IMR-90 (cell line): ENCODE measurements around the gene TMEM45A. TPM values are rescaled to one million over a fixed set of nuclear protein-coding genes. Genes with fewer than 3 reads are reported as not detected.

Source experiments
- ATAC-seq: fragments of 200-7000 bp; cut with Tn5 transposase; 2 replicates; pipeline ENCODE4 v1.9.1; 2020; ENCODE audit warnings: low read depth, mild to moderate bottlenecking, moderate library complexity
- BruUV-seq: library from RNA; stranded (reverse); fragments of 400-500 nt; replicated peaks from 2 replicates; lab custom pipeline; 2021; lab: Mats Ljungman, UMichigan
- CTCF ChIA-PET: fragments of 300-600 bp; formaldehyde crosslinking; extraction: SDS; loops from one replicate; lab custom pipeline; 2021; ENCODE audit warnings: antibody characterized with exemption; lab: Yijun Ruan, JAX
- POLR2A ChIA-PET: fragments of 300-600 bp; sonication (Branson Sonifier 250); formaldehyde crosslinking; loops from one replicate; lab custom pipeline; 2022; ENCODE audit warnings: antibody characterized with exemption; ENCODE audit not compliant: unreplicated experiment; lab: Charles Lee
- DNase-seq: peaks from one replicate; pipeline ENCODE4 v3.0.0; 2013
- H2AFZ ChIP-seq: replicated peaks from 2 replicates; pipeline ENCODE3; 2013; ENCODE audit warnings: low read length, mild to moderate bottlenecking; ENCODE audit not compliant: poor library complexity
- H2AK5ac ChIP-seq: 2 replicates; pipeline ENCODE4 v1.6.1; 2013; ENCODE audit warnings: low read depth, low read length, inconsistent platforms
- H2AK9ac ChIP-seq: replicated peaks from 2 replicates; pipeline ENCODE3; 2013; ENCODE audit warnings: mild to moderate bottlenecking, low read depth, low read length, moderate library complexity; ENCODE audit not compliant: poor library complexity
- H2BK120ac ChIP-seq: 2 replicates; pipeline ENCODE4 v1.6.1; 2013; ENCODE audit warnings: low read depth, low read length, inconsistent platforms
- H2BK15ac ChIP-seq: 3 replicates; pipeline ENCODE4 v1.6.1; 2013; ENCODE audit warnings: low read depth, low read length, inconsistent platforms
- H2BK20ac ChIP-seq: 2 replicates; pipeline ENCODE4 v1.6.1; 2013; ENCODE audit warnings: low read depth, mild to moderate bottlenecking, inconsistent platforms, low read length, moderate library complexity
- H2BK5ac ChIP-seq: 2 replicates; pipeline ENCODE4 v1.6.1; 2013; ENCODE audit warnings: mild to moderate bottlenecking, low read depth, low read length, inconsistent platforms; ENCODE audit not compliant: poor library complexity, severe bottlenecking
- H3K14ac ChIP-seq: replicated peaks from 2 replicates; pipeline ENCODE4 v1.6.1; 2013; ENCODE audit warnings: low read depth, low read length, inconsistent platforms
- H3K18ac ChIP-seq: 2 replicates; pipeline ENCODE4 v1.6.1; 2013; ENCODE audit warnings: low read depth, low read length, control low read depth
- H3K23ac ChIP-seq: 2 replicates; pipeline ENCODE4 v1.6.1; 2013; ENCODE audit warnings: low read depth, low read length, inconsistent platforms
- H3K27ac ChIP-seq: 2 replicates; pipeline ENCODE4 v1.5.1; 2013; ENCODE audit warnings: mild to moderate bottlenecking, control low read depth, low read length; ENCODE audit not compliant: insufficient read depth
- H3K27me3 ChIP-seq: 2 replicates; pipeline ENCODE4 v1.6.1; 2013; ENCODE audit warnings: low read length; ENCODE audit not compliant: control insufficient read depth, insufficient read depth
- H3K36me3 ChIP-seq: 2 replicates; pipeline ENCODE4 v1.6.1; 2013; ENCODE audit warnings: low read length, mixed read lengths; ENCODE audit not compliant: control insufficient read depth, insufficient read depth
- H3K4ac ChIP-seq: 2 replicates; pipeline ENCODE4 v1.6.1; 2013; ENCODE audit warnings: low read depth, low read length, inconsistent platforms
- H3K4me1 ChIP-seq: 2 replicates; pipeline ENCODE4 v1.6.1; 2013; ENCODE audit warnings: low read length, mixed read lengths; ENCODE audit not compliant: control insufficient read depth, insufficient read depth
- H3K4me2 ChIP-seq: 2 replicates; pipeline ENCODE4 v1.6.1; 2013; ENCODE audit warnings: low read depth, mild to moderate bottlenecking, control low read depth, low read length, moderate library complexity
- H3K4me3 ChIP-seq: 2 replicates; pipeline ENCODE4 v1.5.1; 2013; ENCODE audit warnings: low read depth, mild to moderate bottlenecking, control low read depth, low read length, moderate library complexity; ENCODE audit not compliant: insufficient read depth
- H3K56ac ChIP-seq: 2 replicates; pipeline ENCODE4 v1.6.1; 2013; ENCODE audit warnings: low read length, inconsistent platforms; ENCODE audit not compliant: insufficient read depth; ENCODE audit errors: extremely low read depth
- H3K79me1 ChIP-seq, 2 experiments: 2 replicates each; pipeline ENCODE4 v1.6.1; 2013; ENCODE audit warnings: low read length in 2 of 2, inconsistent platforms in 1 of 2, low read depth in 1 of 2
- H3K9ac ChIP-seq: 2 replicates; pipeline ENCODE4 v1.6.1; 2013; ENCODE audit warnings: low read depth, low read length, control low read depth
- H3K9me1 ChIP-seq: 2 replicates; pipeline ENCODE4 v1.6.1; 2013; ENCODE audit warnings: low read length, inconsistent platforms; ENCODE audit not compliant: insufficient read depth
- H3K9me3 ChIP-seq: 2 replicates; pipeline ENCODE4 v1.6.1; 2013; ENCODE audit warnings: low read length; ENCODE audit not compliant: control insufficient read depth, insufficient read depth
- H4K20me1 ChIP-seq: 2 replicates; pipeline ENCODE4 v1.6.1; 2013; ENCODE audit warnings: low read length, inconsistent platforms; ENCODE audit not compliant: insufficient read depth
- H4K5ac ChIP-seq: 2 replicates; pipeline ENCODE4 v1.6.1; 2013; ENCODE audit warnings: mild to moderate bottlenecking, low read depth, low read length, control low read depth
- H4K8ac ChIP-seq, 2 experiments: 2 replicates each; pipeline ENCODE4 v1.6.1; 2013; ENCODE audit warnings: low read depth in 2 of 2, low read length in 2 of 2, control low read depth in 1 of 2, inconsistent platforms in 1 of 2
- H4K91ac ChIP-seq: 2 replicates; pipeline ENCODE4 v1.6.1; 2013; ENCODE audit warnings: low read depth, low read length, inconsistent platforms; ENCODE audit not compliant: insufficient read depth
- CEBPB ChIP-seq: IDR thresholded peaks from 2 replicates; pipeline ENCODE4 v1.6.1; 2012; ENCODE audit warnings: low read depth, low read length, improper control_type of control experiment
- MAZ ChIP-seq: IDR thresholded peaks from 2 replicates; pipeline ENCODE4 v1.6.1; 2012; ENCODE audit warnings: low read depth, mild to moderate bottlenecking, low read length, improper control_type of control experiment, moderate library complexity, borderline replicate concordance
- MXI1 ChIP-seq: IDR thresholded peaks from 2 replicates; pipeline ENCODE4 v1.6.1; 2012; ENCODE audit warnings: low read depth, mild to moderate bottlenecking, low read length, moderate library complexity, borderline replicate concordance
- WGBS, 2 experiments: methylation state at CpG; one replicate each; pipeline versions ENCODE4 v1.1.5 to v1.1.7; 2013; ENCODE audit warnings: missing lambda C conversion rate in 2 of 2; ENCODE audit not compliant: insufficient read length in 1 of 2; ENCODE audit errors: extremely low coverage in 2 of 2; 5-methylcytosine and 5-hydroxymethylcytosine counted together
- dilution Hi-C: fragments of 300-500 bp; cut with HindIII; formaldehyde crosslinking; loops from one replicate; pipeline ENCODE4 v1.14.3; 2018; ENCODE audit warnings: low sequenced_read_pairs; ENCODE audit not compliant: unreplicated experiment
- in situ Hi-C: fragments of 300-500 bp; cut with MboI; formaldehyde crosslinking; loops from 3 replicates; pipeline ENCODE4 v1.14.3; 2019; ENCODE audit warnings: low sequenced_read_pairs, inconsistent platforms, mixed read lengths
- intact Hi-C: fragments of 100-400 bp; cut with micrococcal nuclease; formaldehyde crosslinking; loops from 2 replicates; pipeline ENCODE4 v1.10.0; 2022
- polyA plus RNA-seq, 3 experiments: library from polyadenylated mRNA; depleted of rRNA; stranded (reverse); fragments of >200 nt; gene quantifications; 2 replicates each; pipeline ENCODE4 v1.2.3, GENCODE V29; 2012; ENCODE audit warnings: low replicate concordance in 1 of 3
- total RNA-seq: library from RNA; depleted of rRNA; stranded (reverse); fragments of >200 nt; gene quantifications from 2 replicates; pipeline ENCODE4 v1.2.3, GENCODE V29; 2012
- TF ChIP-seq, protein P1 (sequence below): fragments of 150-350 bp; IDR thresholded peaks from 2 replicates; pipeline ENCODE4 v1.6.1; 2017; ENCODE audit warnings: mild to moderate bottlenecking, antibody characterized with exemption, low read length, low read depth

The TMEM45A gene
- total and polyA plus RNA-seq, 2 of the 4 experiments (the other 2 are of a cell fraction): 13.6 to 21.7 TPM

DNA sequence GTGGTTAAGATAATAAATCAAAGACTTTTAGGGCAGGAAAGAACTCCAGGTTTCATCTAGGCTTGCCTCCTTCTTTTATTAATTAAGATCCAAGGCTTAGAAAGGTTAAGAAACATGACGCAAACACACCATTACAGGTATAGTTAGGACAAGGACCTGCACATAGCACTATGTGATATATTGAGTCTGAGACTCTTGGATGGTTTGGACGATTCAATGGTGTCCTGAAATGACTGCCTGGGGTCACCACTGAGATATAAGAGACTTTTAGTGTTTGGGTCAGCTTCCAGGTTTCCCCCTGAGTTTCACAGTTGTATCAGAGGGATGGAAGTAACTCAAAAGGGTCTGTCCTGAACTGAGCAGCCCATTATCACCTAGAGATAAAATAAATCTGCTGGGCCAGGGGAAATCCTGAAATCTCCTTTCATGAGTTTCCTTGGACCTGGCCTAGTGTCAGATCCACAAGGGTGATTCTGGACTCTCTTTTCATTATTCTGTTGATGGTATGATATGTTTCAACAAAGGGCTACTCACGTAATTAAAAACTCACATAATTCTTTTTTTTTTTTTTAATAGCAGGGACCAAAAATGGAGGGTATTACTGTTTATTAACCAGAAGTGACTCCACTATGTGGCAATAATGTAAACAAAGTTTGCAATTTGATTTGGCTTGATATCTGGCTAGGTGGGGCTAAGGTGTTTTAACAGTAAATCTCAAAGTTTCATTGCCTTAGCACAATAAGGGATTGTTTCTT, 61.4 kb downstream of the TMEM45A start:
- TF ChIP-seq MXI1: no peak
- TF ChIP-seq, protein P1, sequence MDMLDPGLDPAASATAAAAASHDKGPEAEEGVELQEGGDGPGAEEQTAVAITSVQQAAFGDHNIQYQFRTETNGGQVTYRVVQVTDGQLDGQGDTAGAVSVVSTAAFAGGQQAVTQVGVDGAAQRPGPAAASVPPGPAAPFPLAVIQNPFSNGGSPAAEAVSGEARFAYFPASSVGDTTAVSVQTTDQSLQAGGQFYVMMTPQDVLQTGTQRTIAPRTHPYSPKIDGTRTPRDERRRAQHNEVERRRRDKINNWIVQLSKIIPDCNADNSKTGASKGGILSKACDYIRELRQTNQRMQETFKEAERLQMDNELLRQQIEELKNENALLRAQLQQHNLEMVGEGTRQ: no peak
- TF ChIP-seq MAZ: no peak
- TF ChIP-seq CEBPB: 0 out of 2 replicates have a peak, but pooled peaks have one; percentile 3
- Histone ChIP-seq H3K36me3 (no peaks in the 10 kb centered on the region), H2BK15ac (no peak overlapping the region), H3K9me3 (no peaks in the 10 kb centered on the region), H2AFZ (no peak overlapping the region), H3K9ac (no peak overlapping the region), H3K4me1 (peaks cover 10% of the 10 kb centered on the region), H4K20me1 (no peaks in the 10 kb centered on the region), H3K4me3 (no peak overlapping the region), H4K8ac (no peak overlapping the region), H3K4me2 (no peak overlapping the region), H3K9me1 (peaks cover 7% of the 10 kb centered on the region), H3K4ac (no peak overlapping the region), H3K27ac (no peak overlapping the region), H3K27me3 (no peaks in the 10 kb centered on the region), H3K23ac (no peak overlapping the region), H4K5ac (no peak overlapping the region), H2BK5ac (no peak overlapping the region), H3K79me1 (no peaks in the 10 kb centered on the region; a peak in 1 of 4 replicates), H3K56ac (no peak overlapping the region), H2BK120ac (no peak overlapping the region), H3K14ac (no peak overlapping the region), H2AK5ac (no peak overlapping the region), H2AK9ac (no peak overlapping the region), H4K91ac (no peak overlapping the region), H2BK20ac (no peak overlapping the region), H3K18ac (no peak overlapping the region)
- intact Hi-C loops (no loop called here), in situ Hi-C loops (no loop called here), dilution Hi-C loops (no loop called here)
- WGBS, 2 experiments: no CpG with 5 or more reads among the region's 3 CpGs
- no peak for DNase-seq
- BruUV-seq: no TSS peak
- no peak for ATAC-seq
- ChIA-PET CTCF (no interaction called here), POLR2A (no interaction called here)
